RWPE2 (cell line): Measurements from ENCODE around the gene BABAM2.

ENCODE experiments used
- ATAC-seq: fragments of 200-7000 bp; cut with Tn5 transposase; 3 replicates; pipeline ENCODE4 v1.9.1; 2021; ENCODE audit warnings: low read depth
- DNase-seq: peaks from one replicate; pipeline ENCODE4 v3.0.0-alpha.2; 2020; ENCODE audit warnings: low spot score
- H3K27ac ChIP-seq: fragments of 450-650 bp; 2 replicates; pipeline ENCODE4 v1.5.1; 2017; ENCODE audit warnings: mild to moderate bottlenecking; ENCODE audit not compliant: poor library complexity, severe bottlenecking
- H3K27me3 ChIP-seq: fragments of 250-450 bp; sonication (Bioruptor Pico); 2 replicates; pipeline ENCODE4 v1.5.1; 2021; ENCODE audit warnings: mild to moderate bottlenecking, moderate library complexity; ENCODE audit not compliant: insufficient read depth, poor library complexity, severe bottlenecking
- H3K36me3 ChIP-seq: fragments of 250-450 bp; sonication (Bioruptor Pico); 2 replicates; pipeline ENCODE4 v1.5.1; 2020; ENCODE audit warnings: low read depth, mild to moderate bottlenecking, moderate library complexity
- H3K4me1 ChIP-seq: fragments of 250-450 bp; sonication (Bioruptor Pico); 2 replicates; pipeline ENCODE4 v1.5.1; 2021; ENCODE audit warnings: mild to moderate bottlenecking, moderate library complexity; ENCODE audit not compliant: insufficient read depth, poor library complexity, severe bottlenecking
- H3K4me3 ChIP-seq: fragments of 250-450 bp; sonication (Bioruptor Pico); 2 replicates; pipeline ENCODE4 v1.5.1; 2021; ENCODE audit warnings: mild to moderate bottlenecking, moderate library complexity; ENCODE audit not compliant: severe bottlenecking
- H3K9me3 ChIP-seq: fragments of 250-450 bp; sonication (Bioruptor Pico); 2 replicates; pipeline ENCODE4 v1.5.1; 2021; ENCODE audit warnings: mild to moderate bottlenecking, moderate library complexity; ENCODE audit not compliant: severe bottlenecking
- TF ChIP-seq, protein P1 (sequence below): fragments of 450-650 bp; IDR thresholded peaks from one replicate; pipeline ENCODE4 v1.5.1; 2017; ENCODE audit warnings: mild to moderate bottlenecking, moderate library complexity; ENCODE audit not compliant: poor library complexity, severe bottlenecking

The BABAM2 gene

DNA sequence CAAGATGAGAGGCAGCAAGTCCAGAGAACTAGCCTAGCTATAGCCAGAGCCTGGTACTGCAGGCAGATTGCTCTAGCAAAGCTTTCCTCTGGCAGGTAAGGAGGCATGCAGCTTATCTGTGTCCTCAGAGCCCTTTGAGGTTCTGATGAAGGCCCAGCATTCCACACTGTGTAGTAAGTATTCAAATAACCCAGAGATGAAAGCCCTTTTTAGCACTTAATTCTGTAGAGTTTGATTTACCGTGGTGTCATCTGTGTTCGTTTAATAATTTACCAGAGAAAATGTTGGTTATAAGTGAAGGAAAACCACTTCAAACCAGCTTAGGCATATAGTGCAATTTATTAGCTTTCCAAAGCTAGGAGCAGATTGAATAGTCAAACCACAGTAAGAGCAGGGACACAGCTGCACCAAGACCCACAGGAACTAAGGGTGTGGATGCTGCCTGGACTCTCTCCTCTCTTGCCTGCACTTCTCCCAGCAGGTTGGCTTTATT is 226.6 kb downstream of the BABAM2 start:
- Histone ChIP-seq H3K4me3 (no peak overlapping the region), H3K4me1 (no peaks in the 10 kb centered on the region), H3K36me3 (no peaks in the 10 kb centered on the region; the same call in 1 of the 2 replicates), H3K27ac (no peak overlapping the region), H3K9me3 (no peaks in the 10 kb centered on the region), H3K27me3 (no peaks in the 10 kb centered on the region)
- ATAC-seq (no peak), DNase-seq (no peak)
- TF ChIP-seq, protein P1, sequence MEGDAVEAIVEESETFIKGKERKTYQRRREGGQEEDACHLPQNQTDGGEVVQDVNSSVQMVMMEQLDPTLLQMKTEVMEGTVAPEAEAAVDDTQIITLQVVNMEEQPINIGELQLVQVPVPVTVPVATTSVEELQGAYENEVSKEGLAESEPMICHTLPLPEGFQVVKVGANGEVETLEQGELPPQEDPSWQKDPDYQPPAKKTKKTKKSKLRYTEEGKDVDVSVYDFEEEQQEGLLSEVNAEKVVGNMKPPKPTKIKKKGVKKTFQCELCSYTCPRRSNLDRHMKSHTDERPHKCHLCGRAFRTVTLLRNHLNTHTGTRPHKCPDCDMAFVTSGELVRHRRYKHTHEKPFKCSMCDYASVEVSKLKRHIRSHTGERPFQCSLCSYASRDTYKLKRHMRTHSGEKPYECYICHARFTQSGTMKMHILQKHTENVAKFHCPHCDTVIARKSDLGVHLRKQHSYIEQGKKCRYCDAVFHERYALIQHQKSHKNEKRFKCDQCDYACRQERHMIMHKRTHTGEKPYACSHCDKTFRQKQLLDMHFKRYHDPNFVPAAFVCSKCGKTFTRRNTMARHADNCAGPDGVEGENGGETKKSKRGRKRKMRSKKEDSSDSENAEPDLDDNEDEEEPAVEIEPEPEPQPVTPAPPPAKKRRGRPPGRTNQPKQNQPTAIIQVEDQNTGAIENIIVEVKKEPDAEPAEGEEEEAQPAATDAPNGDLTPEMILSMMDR, result no peak

DNA sequence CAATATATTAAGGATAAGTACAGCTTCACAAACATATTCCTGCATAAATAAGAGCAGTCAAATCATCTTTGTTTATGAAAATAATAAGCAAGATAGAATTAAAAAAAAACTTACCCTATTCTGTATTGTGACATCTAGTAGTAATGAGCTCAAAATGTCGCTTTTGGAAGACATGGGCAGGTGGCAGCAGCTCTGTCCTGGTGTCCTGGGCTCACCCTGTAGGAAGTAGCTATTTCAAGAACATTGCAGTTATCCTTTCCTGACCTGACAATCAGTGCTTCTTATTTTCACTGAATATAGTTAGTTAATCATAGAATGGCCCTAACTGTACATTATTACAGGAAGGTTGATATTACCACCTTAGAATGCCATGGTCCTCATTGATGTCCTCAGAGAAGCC is 229.1 kb downstream of the BABAM2 start:
- TF ChIP-seq, protein P1, result no peak
- no peaks in the 10 kb centered on the region; the same call in 1 of the 2 replicates for H3K36me3 ChIP-seq
- ATAC-seq, result no peak

DNA sequence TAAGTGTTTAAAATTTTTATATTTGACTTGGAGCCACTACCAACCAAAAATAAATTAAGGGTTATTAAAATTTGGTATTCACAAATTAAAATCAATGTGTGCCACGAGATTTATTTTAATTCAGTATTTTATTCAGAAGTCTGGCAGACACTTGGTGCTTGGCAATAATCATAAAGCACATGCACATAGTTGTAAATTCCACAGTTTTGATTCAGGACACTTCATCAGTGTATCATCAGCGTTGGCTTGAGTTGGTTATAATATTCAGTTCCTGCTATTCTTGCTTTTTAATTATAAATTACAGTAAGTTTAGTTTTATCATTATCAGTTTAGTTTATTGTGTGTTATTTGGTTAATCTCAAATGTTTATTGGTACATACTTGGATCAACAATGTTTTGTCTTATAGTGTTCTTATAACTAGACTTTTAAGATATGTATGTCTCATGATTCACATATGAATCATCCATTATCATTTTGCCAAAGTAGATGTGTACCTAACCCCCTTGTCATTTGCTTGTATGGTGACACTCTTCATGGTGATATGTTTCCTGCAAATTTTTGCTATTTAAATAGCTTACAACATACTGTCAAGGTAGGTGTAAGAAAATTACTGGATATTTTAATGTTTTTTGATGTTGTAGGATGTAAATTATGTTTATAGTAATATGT is 237.9 kb downstream of the BABAM2 start:
- TF ChIP-seq, protein P1, result no peak
- no peak overlapping the region for H3K27ac ChIP-seq
- H3K9me3 ChIP-seq, result no peaks in the 10 kb centered on the region
- peaks cover 12% of the 10 kb centered on the region for H3K4me1 ChIP-seq
- no peaks in the 10 kb centered on the region for H3K27me3 ChIP-seq
- ATAC-seq, result peak; percentile 57; the same call in 2 of the 3 replicates
- H3K4me3 ChIP-seq, result no peak overlapping the region
- DNase-seq, result no peak
- H3K36me3 ChIP-seq, result no peaks in the 10 kb centered on the region

More for the DNA sequence above, 229.1 kb downstream of the BABAM2 start:
- no peak for DNase-seq
- Histone ChIP-seq H3K27ac (no peak overlapping the region), H3K9me3 (no peaks in the 10 kb centered on the region), H3K4me3 (no peak overlapping the region), H3K27me3 (no peaks in the 10 kb centered on the region), H3K4me1 (no peaks in the 10 kb centered on the region)

DNA sequence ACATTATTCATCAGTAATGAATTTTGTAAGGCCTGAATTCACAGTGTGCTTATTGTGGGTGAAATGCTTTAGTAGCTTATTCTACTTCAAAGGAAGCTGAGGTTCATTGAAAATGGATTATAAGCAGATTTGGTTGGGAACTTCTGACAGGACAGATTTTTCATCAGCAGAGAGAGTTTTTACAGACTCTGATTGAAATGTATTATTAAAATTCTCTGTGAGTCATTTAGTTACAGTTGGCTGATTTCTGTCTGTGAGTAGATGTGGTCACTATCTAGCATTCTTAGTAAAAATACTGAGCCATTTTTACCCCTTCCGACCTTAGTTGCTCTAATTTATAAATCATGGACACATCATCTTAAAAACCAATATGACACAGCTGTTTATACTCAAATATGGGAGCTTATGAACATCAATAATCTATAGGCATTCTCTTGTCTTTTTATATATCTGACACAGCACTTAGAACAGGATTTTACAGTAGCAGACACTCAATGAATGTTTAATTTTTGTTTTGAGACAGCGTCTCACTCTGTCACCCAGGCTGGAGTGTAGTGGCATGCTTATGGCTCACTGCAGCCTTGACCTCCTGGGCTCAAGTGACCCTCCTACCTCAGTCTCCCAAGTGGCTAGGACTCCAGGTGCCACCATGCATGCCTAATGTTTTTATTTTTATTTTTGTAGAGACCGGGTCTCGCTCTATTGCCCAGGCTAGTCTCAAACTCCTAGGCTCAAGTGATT is 239.6 kb downstream of the BABAM2 start:
- Histone ChIP-seq H3K27me3 (no peaks in the 10 kb centered on the region), H3K4me3 (no peak overlapping the region), H3K27ac (no peak overlapping the region), H3K36me3 (no peaks in the 10 kb centered on the region), H3K9me3 (no peaks in the 10 kb centered on the region), H3K4me1 (peaks cover 15% of the 10 kb centered on the region)
- TF ChIP-seq, protein P1, result no peak
- ATAC-seq (no peak), DNase-seq (no peak)
